ENCODE results near the gene ZBTB9.

Gene ZBTB9

DNA sequence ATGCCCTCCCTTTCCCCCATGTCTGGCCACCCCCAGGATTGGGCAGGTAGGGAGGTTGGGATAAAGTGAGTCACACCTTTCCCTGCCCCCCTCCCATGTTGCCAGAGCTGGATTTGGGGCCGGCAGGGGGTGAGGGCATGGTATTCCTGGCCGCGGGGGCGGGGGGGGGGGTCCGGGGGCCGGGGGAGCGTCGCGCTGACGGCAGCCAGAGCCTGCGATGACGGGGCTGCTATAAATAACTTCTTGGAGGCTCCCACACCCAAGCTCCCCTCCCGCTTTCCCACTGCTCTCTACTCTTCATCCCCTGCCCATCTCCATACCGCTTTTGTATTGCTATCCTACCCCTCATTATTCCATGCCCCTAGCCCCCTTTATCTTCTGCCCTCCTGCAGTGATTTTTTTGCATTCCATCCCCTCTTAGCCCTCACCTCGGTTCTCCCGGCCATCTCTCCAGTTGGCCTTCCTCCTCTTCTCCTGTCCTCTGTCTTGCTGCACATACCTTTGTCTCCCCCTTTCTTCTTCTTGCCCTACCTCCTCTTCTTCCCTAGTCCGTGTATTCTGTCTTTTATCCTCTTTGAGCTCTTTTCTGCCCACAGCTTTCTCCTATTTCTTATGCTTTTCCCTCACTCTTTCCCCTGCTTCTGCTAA is 20.7 kb upstream of the ZBTB9 start:
- no peak for DNase-seq

DNA sequence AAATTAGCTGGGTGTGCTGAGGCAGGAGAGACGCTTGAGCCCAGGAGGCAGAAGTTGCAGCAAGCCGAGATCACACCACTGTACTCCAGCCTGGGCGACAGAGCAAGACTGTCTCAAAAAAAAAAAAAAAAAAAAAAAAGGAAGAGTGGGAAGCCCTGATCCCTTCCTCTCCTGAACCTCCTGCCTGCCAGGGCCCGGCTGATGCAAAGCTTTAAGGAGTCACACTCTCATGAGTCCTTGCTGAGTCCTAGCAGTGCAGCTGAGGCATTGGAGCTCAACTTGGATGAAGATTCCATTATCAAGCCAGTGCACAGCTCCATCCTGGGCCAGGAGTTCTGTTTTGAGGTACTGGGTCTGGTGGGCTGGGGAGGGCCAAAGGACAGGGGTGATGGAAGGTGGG is 19.4 kb upstream of the ZBTB9 start:
- DNase-seq = no peak

DNA sequence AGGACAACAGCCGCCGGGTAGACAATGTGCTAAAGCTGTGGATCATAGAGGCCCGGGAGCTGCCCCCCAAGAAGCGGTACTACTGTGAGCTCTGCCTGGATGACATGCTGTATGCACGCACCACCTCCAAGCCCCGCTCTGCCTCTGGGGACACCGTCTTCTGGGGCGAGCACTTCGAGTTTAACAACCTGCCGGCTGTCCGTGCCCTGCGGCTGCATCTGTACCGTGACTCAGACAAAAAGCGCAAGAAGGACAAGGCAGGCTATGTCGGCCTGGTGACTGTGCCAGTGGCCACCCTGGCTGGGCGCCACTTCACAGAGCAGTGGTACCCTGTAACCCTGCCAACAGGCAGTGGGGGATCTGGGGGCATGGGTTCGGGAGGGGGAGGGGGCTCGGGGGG is 16.7 kb upstream of the ZBTB9 start:
- no peak for DNase-seq

DNA sequence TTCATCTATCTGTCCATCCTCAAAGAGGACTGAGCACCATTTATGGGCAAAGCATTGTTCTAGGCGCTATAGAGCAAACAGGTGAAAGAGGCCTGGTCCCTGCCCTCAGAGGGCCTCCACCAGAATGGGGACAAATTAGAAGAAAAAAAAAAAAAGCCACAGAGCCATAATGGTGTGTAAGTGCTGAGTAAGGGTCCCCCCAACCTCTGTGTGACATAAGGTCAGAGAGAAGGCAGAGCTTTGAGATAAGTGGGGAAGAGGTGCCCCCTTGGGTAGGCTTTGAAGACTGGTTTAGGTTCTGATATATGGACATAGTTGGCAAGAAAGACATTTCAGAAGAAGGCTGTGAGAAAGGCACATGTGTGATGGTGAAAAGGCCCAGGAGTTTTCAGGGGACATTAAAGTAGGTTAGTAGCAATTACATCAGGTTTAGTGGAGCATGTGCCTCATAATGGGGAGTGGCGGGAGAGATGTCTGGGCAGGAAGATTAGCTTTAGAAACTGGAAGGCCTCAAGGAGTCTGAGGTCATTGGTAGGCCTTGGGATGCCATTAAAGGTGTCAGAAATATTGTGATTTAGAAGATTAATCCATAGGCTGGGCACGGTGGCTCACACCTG is 15.3 kb upstream of the ZBTB9 start:
- DNase-seq = no peak

DNA sequence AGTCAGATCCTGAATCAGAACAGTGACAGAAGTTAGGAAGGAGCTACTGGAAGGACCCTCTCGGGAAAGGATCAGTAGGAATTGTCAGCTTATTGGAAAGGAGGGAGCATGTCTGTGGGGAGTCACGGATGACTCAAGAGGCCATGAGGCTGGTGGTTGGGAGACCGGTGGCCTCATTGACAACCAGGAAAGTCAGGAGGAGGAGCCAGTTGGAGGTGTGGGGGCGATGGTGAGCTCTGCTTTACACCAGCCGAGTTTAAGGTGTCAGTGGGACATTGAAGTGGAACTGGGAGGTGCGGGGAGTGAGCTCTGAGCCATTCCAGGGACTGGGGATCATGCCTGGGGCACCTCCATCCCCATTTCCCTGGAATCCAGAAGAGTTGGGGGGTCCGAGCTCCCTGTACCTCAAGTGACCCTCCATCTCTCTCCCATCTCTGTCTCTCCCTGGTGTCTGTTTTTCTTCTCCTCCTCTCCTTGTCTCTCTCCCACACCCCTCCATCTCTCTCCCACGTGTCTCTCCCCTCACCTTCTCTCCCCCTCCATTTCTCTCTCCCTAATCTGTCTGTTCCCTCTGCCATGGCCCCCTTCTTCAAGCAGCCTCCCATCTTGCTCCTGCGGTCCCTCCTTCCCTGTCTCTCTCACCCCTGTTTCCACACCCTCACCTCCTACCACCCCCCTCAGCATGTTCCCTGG is 14.3 kb upstream of the ZBTB9 start:
- no peak for DNase-seq

DNA sequence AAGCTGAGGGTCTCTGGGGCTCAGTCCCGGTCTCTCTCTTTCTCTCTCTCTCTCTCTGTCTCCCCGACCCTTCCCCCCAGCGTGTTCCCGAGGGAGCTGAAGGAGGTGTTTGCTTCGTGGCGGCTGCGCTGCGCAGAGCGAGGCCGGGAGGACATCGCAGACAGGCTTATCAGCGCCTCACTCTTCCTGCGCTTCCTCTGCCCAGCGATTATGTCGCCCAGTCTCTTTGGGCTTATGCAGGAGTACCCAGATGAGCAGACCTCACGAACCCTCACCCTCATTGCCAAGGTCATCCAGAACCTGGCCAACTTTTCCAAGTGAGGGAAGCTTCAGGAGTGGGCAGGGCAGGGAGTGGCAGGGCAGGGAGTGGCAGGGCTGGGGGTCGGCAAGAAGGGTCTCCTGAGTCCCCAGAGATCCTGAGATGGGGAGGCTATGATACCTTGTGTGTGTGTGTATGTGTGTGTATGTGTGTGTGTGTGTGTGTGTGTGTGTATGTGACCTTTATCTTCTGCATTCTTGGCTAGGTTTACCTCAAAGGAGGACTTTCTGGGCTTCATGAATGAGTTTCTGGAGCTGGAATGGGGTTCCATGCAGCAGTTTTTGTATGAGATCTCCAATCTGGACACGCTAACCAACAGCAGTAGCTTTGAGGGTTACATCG is 13.6 kb upstream of the ZBTB9 start:
- no peak for DNase-seq

DNA sequence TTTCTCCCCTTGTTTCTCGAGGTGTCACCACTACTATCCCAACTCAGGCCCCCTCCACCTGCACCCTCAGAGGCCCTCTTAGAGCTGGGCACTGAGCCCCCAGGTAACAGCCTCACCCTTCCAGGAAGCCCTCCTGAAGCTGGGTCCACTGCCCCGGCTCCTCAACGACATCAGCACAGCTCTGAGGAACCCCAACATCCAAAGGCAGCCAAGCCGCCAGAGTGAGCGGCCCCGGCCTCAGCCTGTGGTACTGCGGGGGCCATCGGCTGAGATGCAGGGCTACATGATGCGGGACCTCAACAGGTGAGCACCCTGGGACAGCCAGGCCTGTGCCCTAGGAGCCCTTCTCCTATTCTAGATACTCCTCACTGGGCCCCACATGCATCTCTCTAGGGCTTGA is 12.9 kb upstream of the ZBTB9 start:
- no peak for DNase-seq

DNA sequence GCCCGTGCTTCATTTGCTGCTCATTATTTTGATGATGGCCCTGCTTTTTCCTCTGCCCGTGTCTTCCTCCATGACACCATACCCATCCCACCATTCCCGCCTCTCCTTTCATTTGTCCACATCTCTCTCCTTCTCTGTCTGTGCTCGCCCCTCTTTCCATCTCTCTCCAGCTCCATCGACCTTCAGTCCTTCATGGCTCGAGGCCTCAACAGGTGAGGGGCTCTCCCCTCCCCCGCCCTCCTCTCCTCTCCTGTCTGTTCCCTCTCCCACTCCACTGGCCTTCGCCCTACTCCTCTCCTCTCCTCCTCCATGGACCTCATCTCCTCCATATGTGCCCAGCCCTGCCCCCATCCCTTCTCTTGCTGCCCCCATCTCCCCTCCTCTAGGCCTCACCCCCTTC is 12.1 kb upstream of the ZBTB9 start:
- DNase-seq = no peak

DNA sequence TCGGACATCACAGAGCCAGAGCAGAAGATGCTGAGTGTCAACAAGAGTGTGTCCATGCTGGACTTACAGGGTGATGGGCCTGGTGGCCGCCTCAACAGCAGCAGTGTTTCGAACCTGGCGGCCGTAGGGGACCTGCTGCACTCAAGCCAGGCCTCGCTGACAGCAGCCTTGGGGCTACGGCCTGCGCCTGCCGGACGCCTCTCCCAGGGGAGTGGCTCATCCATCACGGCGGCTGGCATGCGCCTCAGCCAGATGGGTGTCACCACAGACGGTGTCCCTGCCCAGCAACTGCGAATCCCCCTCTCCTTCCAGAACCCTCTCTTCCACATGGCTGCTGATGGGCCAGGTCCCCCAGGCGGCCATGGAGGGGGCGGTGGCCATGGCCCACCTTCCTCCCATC is 11.4 kb upstream of the ZBTB9 start:
- DNase-seq = no peak

DNA sequence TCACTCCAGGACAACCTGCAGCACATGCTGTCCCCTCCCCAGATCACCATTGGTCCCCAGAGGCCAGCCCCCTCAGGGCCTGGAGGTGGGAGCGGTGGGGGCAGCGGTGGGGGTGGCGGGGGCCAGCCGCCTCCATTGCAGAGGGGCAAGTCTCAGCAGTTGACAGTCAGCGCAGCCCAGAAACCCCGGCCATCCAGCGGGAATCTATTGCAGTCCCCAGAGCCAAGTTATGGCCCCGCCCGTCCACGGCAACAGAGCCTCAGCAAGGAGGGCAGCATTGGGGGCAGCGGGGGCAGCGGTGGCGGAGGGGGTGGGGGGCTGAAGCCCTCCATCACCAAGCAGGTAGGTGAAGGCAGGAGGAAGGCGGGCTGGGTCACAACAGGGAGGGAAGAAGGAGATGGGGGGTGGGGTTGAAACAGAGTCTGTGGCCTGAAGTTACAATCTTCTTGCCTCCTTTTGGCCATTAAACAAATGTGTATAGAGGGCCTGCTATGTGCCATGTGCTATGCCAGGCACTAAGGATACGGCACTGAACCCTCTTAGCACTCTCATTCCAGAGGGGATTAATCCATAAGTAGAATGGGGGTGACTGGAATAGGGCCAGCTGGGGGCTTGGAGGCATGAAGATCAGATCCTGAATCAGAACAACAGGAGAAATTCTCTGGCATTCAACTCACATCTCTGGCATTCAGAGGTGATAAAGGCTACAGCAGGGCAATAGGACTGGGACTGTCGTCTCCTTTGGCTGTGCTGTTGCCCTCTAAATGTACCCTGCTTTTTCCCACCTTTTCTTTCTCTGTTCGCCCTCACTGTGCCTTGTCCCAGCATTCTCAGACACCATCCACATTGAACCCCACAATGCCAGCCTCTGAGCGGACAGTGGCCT is 10.5 kb upstream of the ZBTB9 start:
- DNase-seq = no peak

DNA sequence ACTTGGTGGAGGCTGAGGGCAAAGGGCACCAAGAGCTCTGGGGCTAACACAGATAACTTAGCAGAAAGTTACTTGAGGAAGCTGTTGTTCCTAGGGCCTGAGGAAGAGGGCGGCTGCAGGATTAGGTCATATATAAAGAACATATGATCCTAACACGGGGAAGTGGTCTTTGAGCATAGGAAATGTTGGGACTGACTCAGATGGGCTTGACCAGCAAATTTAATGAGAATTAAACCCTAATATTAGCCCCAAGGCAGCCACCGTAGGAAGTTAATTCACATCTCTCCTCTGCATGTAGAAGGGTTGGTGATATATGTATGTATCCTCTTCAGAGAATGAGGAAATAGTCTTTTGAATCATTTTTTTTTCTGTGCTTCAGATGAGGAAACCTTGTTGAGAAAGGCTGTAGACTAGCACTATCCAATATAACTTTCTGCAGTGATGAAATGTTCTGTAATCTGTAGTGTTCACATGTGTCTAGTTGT is 9.2 kb upstream of the ZBTB9 start:
- no peak for DNase-seq

DNA sequence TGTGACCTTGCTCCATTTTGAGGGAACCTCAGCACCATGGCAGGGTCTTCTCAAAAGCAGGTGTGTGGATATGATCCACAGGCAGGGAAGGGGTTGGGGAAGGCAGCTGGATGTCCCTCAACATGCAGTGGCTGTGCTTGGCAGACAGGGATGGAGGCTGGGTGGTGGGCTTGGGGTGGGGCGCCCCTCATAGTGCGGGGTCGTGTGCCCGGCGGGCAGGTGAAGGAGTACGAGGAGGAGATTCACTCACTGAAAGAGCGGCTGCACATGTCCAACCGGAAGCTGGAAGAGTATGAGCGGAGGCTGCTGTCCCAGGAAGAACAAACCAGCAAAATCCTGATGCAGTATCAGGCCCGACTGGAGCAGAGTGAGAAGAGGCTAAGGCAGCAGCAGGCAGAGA is 8.0 kb upstream of the ZBTB9 start:
- no peak for DNase-seq

DNA sequence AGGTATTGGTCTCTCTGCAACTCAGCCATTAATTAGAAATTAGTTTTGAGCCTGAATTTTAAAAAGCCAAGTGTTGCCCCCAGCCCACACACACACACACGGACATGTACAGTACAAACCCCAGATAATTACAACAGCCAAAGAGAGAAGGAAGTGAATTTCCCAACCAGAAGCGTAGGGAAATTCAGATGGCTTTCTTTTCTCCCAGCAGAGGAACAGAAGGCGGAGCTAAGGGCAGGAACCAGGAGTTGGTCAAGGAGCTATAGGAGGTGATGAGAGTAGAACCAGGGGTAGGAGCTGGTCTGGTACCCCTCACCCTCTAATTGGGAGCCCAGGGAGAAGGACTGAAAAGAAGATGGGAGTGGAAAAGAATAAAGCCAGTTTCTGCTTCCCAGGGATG is 3.9 kb upstream of the ZBTB9 start:
- DNase-seq = no peak

DNA sequence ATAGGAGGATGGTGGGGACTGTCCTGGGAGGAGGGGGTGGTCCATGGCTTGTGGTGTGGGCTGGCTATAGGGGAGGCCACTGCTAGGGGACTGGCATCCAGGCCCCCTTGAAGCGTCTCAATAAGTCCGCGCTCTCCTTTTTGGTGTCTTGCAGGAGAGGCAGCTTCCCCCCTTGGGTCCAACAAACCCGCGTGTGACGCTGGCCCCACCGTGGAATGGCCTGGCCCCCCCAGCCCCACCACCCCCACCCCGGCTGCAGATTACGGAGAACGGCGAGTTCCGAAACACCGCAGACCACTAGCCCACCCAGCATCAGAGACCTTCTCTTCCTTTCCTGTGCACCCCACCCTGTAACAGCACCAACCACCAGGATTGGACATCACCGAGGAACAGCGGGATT is 2.8 kb upstream of the ZBTB9 start:
- DNase-seq = no peak

DNA sequence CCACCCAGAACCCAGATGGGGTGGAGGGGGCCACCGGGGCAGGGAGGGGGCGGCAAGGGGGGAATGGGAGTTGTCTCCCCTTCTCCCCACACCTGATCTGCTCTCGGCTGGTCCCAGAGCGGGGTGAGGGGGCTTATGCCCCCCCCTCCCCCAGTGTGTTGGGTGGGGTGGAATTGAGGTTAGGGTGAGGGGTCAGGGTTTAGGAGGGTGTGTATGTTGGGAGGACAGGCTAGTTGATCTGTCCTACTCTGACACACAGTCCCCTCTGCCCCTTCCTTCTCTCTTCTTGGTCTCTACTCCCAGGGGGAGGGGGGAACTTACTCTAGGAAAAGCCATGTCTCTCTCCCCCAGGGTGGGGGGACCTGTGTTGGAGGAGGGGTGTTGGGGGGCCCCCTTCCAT is 1.9 kb upstream of the ZBTB9 start:
- DNase-seq = no peak

DNA sequence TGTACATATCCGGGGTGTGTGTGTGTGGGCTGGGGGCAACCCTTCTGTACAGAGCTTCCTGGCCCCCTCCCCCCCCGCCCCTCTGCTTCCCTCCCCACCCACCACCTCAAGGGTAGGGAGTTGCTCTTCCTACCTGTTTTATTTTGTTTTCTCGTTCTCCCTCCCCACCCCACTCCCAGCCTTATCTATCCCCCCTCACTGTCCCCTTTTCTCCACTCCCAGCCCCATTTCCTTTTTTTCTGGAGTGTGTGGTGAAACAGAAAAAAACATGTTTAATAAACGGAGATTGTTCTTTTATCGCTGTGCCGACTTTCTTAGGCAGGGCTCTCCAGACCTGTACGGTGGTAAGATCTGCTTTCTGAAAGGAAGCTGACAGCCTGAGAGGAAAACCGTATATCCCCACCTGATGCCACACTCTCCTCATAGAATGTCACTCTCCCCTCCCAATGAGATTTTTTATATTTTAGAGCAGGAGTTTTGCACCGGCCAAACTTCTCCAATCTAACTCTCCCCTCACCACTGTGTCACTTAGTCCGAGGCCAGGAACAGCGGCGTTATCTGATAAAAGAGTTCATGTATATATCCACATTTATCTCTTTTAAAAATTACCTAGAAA is 875 bp upstream of the ZBTB9 start:
- peak; percentile 23 for DNase-seq

DNA sequence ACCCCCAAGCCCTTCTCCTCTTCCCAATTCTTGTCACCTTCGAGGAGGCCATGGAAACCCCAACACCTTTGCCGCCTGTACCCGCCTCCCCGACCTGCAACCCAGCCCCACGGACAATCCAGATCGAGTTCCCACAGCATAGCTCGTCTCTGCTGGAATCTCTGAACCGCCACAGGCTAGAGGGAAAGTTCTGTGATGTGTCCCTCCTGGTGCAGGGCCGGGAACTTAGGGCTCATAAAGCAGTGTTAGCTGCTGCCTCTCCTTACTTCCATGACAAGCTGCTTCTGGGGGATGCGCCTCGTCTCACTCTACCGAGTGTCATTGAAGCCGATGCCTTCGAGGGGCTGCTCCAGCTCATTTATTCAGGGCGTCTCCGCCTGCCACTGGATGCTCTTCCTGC is 675 bp downstream of the ZBTB9 start:
- no peak for DNase-seq

DNA sequence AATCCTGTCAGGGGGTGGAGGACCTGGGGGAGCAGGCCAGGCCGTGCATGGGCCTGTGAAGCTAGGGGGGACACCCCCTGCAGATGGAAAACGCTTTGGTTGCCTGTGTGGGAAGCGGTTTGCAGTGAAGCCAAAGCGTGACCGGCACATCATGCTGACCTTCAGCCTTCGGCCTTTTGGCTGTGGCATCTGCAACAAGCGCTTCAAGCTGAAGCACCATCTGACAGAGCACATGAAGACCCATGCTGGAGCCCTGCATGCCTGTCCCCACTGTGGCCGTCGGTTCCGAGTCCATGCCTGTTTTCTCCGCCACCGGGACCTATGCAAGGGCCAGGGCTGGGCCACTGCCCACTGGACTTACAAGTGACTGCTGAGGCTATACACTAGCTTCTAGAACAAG is 1.8 kb downstream of the ZBTB9 start:
- no peak for DNase-seq

DNA sequence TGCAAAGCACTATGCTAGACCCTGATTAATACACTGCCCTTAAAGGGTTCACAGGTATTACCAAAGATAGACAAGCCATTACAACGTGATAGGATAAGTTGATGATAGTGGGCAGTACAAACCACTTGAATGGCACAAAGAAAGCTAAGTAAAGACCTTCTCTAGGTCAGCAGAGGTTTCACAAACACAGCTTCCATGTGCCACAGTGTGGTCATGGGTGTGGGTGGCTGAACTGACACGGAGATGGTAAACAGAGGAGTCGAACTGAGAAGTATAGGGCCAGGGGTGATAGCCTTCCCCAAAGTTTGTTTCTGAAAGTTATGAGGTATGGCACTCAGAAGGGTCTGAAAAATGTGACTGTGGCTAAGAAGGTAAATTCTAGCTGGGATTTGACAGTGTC is 4.3 kb downstream of the ZBTB9 start:
- DNase-seq = no peak

DNA sequence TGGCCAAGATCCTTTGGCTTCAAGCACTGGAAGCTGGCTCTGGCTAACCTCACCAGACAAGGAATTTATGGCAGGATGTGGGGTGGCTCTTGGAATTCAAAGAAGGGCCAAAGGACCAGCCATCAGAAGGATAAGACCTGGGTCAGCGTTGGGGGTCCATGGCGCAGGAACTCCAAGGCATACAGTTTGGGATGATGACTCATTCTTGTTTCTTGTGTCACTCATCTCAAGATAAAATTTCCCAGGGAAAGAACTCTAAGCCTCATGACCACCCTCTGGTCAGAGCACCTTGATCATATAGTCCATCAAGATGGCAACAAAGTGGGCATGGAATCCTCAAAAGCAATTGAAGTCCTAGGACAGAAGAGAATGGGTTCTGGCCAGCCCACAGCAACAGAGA is 4.8 kb downstream of the ZBTB9 start:
- no peak for DNase-seq

DNA sequence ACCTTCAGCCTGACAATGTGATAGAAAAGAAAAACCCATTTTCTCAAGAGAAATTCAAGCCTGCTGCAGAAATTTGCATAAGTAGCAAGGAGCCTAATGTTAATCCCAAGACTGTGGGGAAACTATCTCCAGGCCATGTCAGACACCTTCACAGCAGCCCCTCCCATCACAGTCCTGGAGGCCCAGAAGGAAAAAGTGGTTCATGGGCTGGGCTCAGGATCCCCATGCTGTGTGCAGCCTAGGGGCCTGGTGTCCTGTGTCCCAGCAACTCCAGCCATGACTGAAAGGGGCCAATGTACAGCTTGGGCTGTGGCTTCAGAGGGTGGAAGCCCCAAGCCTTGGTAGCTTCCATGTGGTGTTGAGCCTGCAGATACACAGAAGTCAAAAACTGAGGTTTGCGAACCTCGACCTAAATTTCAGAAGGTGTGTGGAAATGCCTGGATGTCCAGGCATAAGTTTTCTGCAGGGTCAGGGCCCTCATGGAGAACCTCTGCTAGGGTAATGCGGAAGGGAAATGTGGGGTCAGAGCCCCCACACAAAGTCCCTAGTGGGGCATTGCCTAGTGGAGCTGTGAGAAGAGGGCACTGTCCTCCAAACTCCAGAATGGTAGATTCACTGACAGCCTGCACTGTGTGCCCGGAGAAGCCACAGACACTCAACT is 11.8 kb downstream of the ZBTB9 start:
- no peak for DNase-seq

DNA sequence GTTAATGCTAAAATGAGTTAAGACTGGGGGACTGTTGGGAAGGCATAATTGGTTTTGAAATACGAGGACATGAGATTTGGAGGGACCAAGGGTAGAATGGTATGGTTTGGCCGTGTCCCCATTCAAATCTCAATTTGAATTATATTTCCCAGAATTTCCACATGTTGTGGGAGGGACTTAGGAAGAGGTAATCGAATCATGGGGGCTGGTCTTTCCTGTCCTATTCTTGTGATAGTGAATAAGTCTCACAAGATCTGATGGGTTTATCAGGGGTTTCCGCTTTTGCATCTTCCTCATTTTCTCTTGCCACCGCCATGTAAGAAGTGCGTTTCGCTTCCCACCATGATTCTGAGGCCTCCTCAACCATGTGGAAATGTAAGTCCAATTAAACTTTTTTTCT is 12.7 kb downstream of the ZBTB9 start:
- no peak for DNase-seq

Measured in NCI-H510A treated with DMSO at 0.1 percent for 48 hours (cell line).